Glutamatergic neuron (in vitro differentiated cells): ENCODE measurements around the gene PRSS33. TPM values are rescaled to one million over a fixed set of nuclear protein-coding genes. Genes with fewer than 3 reads are reported as not detected.

Source experiments
- DNase-seq: peaks from one replicate; pipeline ENCODE4 v3.0.0; 2022
- H3K27ac Mint-ChIP-seq: one replicate; pipeline ENCODE4 v1.8.0; 2020; ENCODE audit warnings: mild to moderate bottlenecking, mixed read lengths, inconsistent platforms; ENCODE audit not compliant: unreplicated experiment
- H3K27me3 Mint-ChIP-seq: one replicate; pipeline ENCODE4 v1.8.0; 2020; ENCODE audit warnings: mild to moderate bottlenecking, moderate library complexity, mixed read lengths, inconsistent platforms; ENCODE audit not compliant: unreplicated experiment
- H3K36me3 Mint-ChIP-seq: one replicate; pipeline ENCODE4 v1.8.0; 2020; ENCODE audit warnings: mild to moderate bottlenecking, mixed read lengths, inconsistent platforms; ENCODE audit not compliant: unreplicated experiment
- H3K4me1 Mint-ChIP-seq: one replicate; pipeline ENCODE4 v1.8.0; 2020; ENCODE audit warnings: mild to moderate bottlenecking, low read depth, mixed read lengths, inconsistent platforms; ENCODE audit not compliant: unreplicated experiment
- H3K4me3 Mint-ChIP-seq: one replicate; pipeline ENCODE4 v1.8.0; 2020; ENCODE audit warnings: mild to moderate bottlenecking, mixed read lengths, inconsistent platforms; ENCODE audit not compliant: unreplicated experiment
- H3K9me3 Mint-ChIP-seq: one replicate; pipeline ENCODE4 v1.8.0; 2020; ENCODE audit warnings: mild to moderate bottlenecking, moderate library complexity, mixed read lengths, inconsistent platforms; ENCODE audit not compliant: unreplicated experiment
- total RNA-seq: library from RNA; stranded (reverse); fragmentation: NEBNext Ultra II Directional; extraction: Animal tissue kit (Norgen Biotek cat#: 25700); gene quantifications from one replicate; pipeline ENCODE4 v1.2.1, GENCODE V29; 2021; ENCODE audit not compliant: unreplicated experiment
- TF ChIP-seq, protein P1 (sequence below): fragments of 200-600 bp; sonication (generic); IDR thresholded peaks from one replicate; pipeline ENCODE4 v1.5.0; 2021; ENCODE audit not compliant: partially characterized antibody, unreplicated experiment

PRSS33 gene
- total RNA-seq, 1 donor from 2014 or later = 0.39 TPM

DNA sequence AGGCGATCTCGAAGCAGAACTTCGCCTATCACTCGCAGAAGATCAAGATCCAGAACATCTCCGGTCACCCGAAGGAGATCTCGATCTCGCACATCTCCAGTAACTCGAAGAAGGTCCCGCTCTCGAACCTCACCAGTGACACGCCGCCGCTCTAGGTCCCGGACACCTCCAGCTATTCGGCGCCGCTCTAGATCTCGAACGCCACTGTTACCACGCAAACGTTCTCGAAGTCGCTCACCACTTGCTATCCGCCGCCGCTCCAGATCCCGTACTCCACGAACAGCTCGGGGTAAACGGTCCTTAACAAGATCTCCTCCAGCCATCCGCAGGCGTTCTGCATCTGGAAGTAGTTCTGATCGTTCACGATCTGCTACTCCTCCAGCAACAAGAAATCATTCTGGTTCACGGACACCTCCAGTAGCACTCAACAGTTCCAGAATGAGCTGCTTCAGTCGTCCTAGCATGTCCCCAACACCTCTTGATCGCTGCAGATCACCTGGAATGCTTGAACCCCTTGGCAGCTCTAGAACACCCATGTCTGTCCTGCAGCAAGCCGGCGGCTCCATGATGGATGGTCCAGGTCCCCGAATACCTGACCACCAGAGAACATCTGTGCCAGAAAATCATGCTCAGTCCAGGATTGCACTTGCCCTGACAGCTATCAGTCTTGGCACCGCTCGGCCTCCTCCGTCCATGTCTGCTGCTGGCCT, 20.8 kb downstream of the PRSS33 start:
- peaks cover 44% of the 10 kb centered on the region for H3K27me3 Mint-ChIP-seq
- H3K36me3 Mint-ChIP-seq = peaks cover 51% of the 10 kb centered on the region
- H3K4me1 Mint-ChIP-seq = peaks cover 5% of the 10 kb centered on the region
- no peak for DNase-seq
- TF ChIP-seq, protein P1, sequence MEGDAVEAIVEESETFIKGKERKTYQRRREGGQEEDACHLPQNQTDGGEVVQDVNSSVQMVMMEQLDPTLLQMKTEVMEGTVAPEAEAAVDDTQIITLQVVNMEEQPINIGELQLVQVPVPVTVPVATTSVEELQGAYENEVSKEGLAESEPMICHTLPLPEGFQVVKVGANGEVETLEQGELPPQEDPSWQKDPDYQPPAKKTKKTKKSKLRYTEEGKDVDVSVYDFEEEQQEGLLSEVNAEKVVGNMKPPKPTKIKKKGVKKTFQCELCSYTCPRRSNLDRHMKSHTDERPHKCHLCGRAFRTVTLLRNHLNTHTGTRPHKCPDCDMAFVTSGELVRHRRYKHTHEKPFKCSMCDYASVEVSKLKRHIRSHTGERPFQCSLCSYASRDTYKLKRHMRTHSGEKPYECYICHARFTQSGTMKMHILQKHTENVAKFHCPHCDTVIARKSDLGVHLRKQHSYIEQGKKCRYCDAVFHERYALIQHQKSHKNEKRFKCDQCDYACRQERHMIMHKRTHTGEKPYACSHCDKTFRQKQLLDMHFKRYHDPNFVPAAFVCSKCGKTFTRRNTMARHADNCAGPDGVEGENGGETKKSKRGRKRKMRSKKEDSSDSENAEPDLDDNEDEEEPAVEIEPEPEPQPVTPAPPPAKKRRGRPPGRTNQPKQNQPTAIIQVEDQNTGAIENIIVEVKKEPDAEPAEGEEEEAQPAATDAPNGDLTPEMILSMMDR = no peak
- H3K9me3 Mint-ChIP-seq = peaks cover 34% of the 10 kb centered on the region
- H3K27ac Mint-ChIP-seq = peak overlapping the region; percentile 11
- peak overlapping the region; percentile 30 for H3K4me3 Mint-ChIP-seq

DNA sequence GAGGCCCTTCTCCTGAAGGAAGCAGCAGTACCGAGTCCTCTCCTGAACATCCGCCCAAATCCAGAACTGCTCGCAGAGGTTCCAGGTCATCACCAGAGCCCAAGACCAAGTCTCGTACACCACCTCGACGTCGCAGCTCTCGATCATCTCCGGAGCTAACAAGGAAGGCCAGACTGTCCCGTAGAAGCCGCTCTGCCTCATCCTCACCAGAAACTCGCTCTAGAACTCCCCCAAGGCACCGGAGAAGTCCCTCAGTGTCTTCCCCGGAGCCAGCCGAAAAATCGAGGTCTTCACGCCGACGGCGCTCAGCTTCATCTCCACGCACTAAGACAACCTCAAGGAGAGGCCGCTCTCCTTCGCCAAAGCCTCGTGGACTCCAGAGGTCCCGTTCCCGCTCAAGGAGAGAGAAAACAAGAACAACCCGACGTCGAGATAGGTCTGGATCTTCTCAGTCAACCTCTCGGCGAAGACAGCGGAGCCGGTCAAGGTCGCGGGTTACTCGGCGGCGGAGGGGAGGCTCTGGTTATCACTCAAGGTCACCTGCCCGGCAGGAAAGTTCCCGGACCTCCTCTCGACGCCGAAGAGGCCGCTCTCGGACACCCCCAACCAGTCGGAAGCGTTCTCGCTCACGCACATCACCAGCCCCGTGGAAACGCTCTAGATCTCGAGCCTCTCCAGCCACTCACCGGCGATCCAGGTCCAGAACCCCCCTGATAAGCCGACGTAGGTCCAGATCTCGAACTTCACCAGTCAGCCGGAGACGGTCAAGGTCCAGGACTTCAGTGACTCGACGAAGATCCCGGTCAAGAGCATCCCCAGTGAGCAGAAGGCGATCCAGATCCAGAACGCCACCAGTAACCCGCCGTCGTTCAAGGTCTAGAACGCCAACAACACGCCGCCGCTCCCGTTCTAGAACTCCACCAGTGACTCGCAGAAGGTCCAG, 21.6 kb downstream of the PRSS33 start:
- TF ChIP-seq, protein P1 = no peak
- H3K4me3 Mint-ChIP-seq = peak overlapping the region; percentile 30
- H3K36me3 Mint-ChIP-seq = peaks cover 59% of the 10 kb centered on the region
- H3K27ac Mint-ChIP-seq = peak overlapping the region; percentile 38
- peaks cover 44% of the 10 kb centered on the region for H3K27me3 Mint-ChIP-seq
- peaks cover 5% of the 10 kb centered on the region for H3K4me1 Mint-ChIP-seq
- peaks cover 34% of the 10 kb centered on the region for H3K9me3 Mint-ChIP-seq
- DNase-seq = no peak

DNA sequence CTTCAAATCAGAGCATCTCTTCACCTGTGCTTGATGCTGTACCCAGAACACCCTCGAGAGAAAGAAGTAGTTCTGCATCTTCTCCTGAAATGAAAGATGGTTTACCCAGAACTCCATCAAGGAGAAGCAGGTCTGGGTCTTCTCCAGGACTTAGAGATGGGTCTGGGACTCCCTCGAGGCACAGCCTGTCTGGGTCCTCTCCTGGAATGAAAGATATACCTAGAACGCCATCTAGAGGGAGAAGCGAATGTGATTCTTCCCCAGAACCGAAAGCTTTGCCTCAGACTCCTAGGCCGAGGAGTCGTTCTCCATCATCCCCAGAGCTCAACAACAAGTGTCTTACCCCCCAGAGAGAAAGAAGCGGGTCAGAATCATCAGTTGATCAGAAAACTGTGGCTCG, 22.6 kb downstream of the PRSS33 start:
- Mint-ChIP-seq H3K4me3 (no peak overlapping the region), H3K9me3 (peaks cover 33% of the 10 kb centered on the region), H3K36me3 (peaks cover 68% of the 10 kb centered on the region), H3K4me1 (peaks cover 5% of the 10 kb centered on the region), H3K27ac (peak overlapping the region; percentile 22), H3K27me3 (peaks cover 46% of the 10 kb centered on the region)
- DNase-seq = no peak
- TF ChIP-seq, protein P1 = no peak

DNA sequence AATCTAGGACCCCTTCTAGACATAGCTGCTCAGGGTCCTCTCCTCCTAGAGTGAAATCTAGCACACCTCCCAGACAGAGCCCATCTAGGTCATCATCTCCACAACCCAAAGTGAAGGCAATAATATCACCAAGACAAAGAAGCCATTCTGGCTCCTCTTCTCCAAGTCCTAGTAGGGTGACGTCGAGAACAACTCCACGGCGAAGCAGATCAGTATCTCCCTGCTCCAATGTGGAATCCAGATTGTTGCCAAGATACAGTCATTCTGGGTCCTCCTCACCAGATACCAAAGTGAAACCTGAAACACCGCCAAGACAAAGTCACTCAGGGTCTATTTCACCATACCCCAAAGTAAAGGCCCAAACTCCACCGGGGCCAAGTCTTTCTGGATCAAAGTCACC, 24.2 kb downstream of the PRSS33 start:
- H3K4me3 Mint-ChIP-seq = no peak overlapping the region
- peaks cover 1% of the 10 kb centered on the region for H3K4me1 Mint-ChIP-seq
- peaks cover 73% of the 10 kb centered on the region for H3K36me3 Mint-ChIP-seq
- TF ChIP-seq, protein P1 = no peak
- H3K27ac Mint-ChIP-seq = no peak overlapping the region
- no peak for DNase-seq
- peaks cover 33% of the 10 kb centered on the region for H3K9me3 Mint-ChIP-seq
- H3K27me3 Mint-ChIP-seq = peaks cover 38% of the 10 kb centered on the region
